ENCODE measurements around the gene NUAK2. TPM values are rescaled to one million over a fixed set of nuclear protein-coding genes. Genes with fewer than 3 reads are reported as not detected.
A peak's percentile ranks its signal among the peaks of the same experiment; 100 is the strongest.
"Not testable (repeated sequence)": the region's sequence is repeated elsewhere in the genome, so short reads cannot be mapped to it uniquely, and the experiment has no call there.

NUAK2 gene
- total RNA-seq, 2 donors from 2014 or later = 5.1 to 8.6 TPM

DNA sequence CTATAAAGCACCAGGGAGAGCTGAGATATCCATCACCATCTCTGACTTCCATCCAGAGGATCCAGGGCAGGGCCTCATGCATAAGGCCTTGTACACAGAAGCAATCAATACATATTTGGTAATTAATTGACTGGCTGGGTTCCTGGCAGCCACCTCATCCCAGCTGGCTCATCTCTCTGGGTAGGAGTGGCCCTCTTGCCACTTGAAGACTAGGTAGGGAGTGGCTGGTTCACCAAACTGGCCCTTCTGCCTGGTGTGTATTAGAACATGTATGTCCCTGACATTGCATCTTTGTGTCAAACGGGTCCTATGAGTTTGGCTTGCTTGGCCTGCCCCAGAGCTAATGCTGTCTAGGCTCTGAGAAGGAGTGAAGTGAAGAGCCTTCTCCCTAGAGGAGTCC lies 11.8 kb downstream of the NUAK2 start:
- Mint-ChIP-seq H3K36me3 (ENCODE audit: low read depth) (peaks cover 10% of the 10 kb centered on the region), H3K27me3 (no peaks in the 10 kb centered on the region), H3K4me3 (no peak overlapping the region), H3K4me1 (peaks cover 43% of the 10 kb centered on the region), H3K27ac (no peak overlapping the region)
- no peak for DNase-seq
- ATAC-seq = no peak
- no peaks in the 10 kb centered on the region for H3K9me3 ChIP-seq (ENCODE audit: control insufficient read depth, low read length, poor library complexity, severe bottlenecking)

DNA sequence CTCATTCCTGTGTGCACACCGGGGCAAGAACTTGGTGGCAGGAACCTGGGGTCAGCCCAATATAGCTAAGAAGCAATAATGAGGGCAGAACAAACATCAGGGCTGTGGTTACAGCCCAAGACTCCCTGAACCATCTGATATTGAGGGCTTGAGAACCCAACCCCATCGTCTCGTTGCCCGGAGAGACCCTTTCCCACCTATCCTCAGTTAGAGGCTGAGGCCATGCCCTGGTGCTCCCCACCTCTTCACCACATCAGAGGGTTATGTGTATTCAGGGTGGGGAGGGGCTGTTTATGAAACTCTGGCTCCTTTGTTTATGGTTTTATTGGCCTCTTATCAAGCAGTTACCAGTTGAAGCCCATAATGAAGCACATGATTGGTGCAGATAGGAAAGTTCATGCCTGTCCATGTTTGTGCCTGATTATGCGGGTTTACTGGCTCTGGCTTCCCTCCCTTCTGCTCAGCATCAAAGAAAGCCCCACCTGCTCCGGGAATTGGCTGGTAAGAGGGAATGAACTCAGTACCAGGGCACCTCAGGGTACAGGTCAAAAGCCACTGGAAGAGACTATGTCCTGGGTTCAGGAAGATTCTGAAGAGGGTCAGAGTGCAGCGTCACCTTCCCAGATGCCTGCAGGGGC lies 14.5 kb downstream of the NUAK2 start:
- ATAC-seq = no peak
- peaks cover 17% of the 10 kb centered on the region for H3K36me3 Mint-ChIP-seq (ENCODE audit: low read depth)
- no peak overlapping the region for H3K4me3 Mint-ChIP-seq
- H3K27me3 Mint-ChIP-seq = no peaks in the 10 kb centered on the region
- no peak for DNase-seq
- peaks cover 29% of the 10 kb centered on the region for H3K4me1 Mint-ChIP-seq
- H3K27ac Mint-ChIP-seq = no peak overlapping the region
- H3K9me3 ChIP-seq (ENCODE audit: control insufficient read depth, low read length, poor library complexity, severe bottlenecking) = no peaks in the 10 kb centered on the region

DNA sequence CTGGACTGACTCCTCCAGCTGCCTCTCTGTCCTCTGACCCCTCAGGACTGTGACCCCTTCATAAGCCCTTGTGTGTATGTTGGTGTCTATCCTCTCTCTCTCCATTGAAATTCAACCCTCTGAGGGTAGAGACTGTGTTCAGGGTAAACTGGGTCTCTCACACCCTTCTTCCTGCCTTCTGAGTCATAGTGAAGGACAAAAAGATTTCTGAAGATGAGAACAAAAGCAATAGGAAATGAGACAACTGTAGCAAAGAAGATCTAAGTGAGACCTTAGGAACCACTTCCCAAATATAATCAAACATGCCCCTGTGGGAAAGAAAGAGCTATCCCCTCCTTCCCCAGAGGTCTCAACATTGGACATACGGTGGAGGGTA lies 16.9 kb downstream of the NUAK2 start:
- no peaks in the 10 kb centered on the region for H3K9me3 ChIP-seq (ENCODE audit: control insufficient read depth, low read length, poor library complexity, severe bottlenecking)
- DNase-seq (no peak), ATAC-seq (no peak)
- peaks cover 12% of the 10 kb centered on the region for H3K36me3 Mint-ChIP-seq (ENCODE audit: low read depth)
- H3K4me3 Mint-ChIP-seq = no peak overlapping the region
- no peaks in the 10 kb centered on the region for H3K27me3 Mint-ChIP-seq
- H3K27ac Mint-ChIP-seq = peak overlapping the region; percentile 91
- peaks cover 27% of the 10 kb centered on the region for H3K4me1 Mint-ChIP-seq

DNA sequence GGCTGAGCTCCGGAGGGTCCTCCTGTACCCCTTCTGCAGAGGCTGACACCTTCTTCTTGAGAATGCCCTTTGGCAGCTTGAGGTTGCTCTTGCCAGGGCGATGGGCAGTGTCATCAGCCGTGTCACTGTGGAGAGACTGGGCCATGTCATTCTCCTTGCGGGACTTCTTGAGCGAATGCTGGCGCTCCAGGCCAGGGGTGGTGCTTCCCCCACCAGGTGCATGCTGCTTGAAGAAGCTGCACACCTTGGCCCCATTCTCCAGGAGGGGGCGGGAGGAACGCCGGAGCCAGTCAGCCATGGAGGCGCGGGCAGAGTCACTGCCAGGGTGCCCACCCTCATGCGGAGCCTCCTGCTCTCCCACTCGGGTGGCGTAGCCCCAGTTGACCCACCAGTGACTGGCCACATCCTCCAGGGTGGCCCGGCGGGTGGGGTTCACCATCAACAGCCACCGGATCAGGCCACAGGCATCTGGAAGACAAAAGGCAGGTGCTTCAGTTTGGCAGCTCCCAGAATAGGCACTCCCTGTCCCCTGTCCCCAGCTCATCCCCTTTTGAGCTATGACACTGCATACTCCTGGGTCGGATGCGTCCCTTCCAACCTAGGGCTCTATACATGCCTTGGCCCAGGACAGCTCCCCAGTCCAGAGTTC lies 17.4 kb downstream of the NUAK2 start:
- peaks cover 12% of the 10 kb centered on the region for H3K36me3 Mint-ChIP-seq (ENCODE audit: low read depth)
- ATAC-seq = no peak

DNA sequence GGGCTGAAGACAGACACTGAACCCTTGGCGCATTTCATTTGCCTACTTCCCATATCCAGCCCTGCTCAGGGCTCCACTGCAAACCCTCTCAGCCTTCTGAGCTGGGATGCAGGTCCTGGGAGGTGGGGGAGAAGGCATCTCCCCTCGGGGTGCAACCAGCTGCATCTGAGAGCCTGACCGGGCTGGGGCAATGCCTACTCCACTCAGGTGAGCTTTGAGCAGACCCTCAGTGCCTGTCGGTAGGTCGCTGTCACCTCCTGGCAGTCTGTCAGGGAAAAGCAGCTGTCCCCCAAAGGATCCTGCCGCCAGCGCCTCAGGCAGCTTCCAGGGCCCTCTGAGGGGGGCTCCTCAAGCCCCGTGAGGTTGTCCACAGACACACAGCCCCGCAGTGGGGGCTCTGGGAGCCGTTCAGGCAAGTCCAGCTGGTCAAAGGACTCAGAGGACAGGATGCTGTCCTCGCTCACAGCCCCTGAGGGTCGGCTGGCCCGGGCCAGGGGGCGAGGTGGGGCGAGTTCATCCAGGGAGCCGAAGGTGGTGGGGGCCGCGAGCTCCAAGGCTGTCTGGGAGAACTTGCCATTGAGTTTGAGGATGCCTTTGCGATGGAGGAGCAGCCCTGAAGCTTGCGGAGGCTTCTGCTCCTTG lies 18.2 kb downstream of the NUAK2 start:
- ATAC-seq = no peak
- DNase-seq = no peak
- Mint-ChIP-seq H3K4me1 (peaks cover 27% of the 10 kb centered on the region), H3K27ac (no peak overlapping the region), H3K36me3 (ENCODE audit: low read depth) (peaks cover 12% of the 10 kb centered on the region), H3K27me3 (no peaks in the 10 kb centered on the region), H3K4me3 (no peak overlapping the region)
- no peaks in the 10 kb centered on the region for H3K9me3 ChIP-seq (ENCODE audit: control insufficient read depth, low read length, poor library complexity, severe bottlenecking)

More for the DNA sequence above, 17.4 kb downstream of the NUAK2 start:
- peaks cover 29% of the 10 kb centered on the region for H3K4me1 Mint-ChIP-seq
- H3K4me3 Mint-ChIP-seq = no peak overlapping the region
- H3K27me3 Mint-ChIP-seq = no peaks in the 10 kb centered on the region
- H3K9me3 ChIP-seq (ENCODE audit: control insufficient read depth, low read length, poor library complexity, severe bottlenecking) = no peaks in the 10 kb centered on the region
- DNase-seq = no peak
- peak overlapping the region; percentile 91 for H3K27ac Mint-ChIP-seq

DNA sequence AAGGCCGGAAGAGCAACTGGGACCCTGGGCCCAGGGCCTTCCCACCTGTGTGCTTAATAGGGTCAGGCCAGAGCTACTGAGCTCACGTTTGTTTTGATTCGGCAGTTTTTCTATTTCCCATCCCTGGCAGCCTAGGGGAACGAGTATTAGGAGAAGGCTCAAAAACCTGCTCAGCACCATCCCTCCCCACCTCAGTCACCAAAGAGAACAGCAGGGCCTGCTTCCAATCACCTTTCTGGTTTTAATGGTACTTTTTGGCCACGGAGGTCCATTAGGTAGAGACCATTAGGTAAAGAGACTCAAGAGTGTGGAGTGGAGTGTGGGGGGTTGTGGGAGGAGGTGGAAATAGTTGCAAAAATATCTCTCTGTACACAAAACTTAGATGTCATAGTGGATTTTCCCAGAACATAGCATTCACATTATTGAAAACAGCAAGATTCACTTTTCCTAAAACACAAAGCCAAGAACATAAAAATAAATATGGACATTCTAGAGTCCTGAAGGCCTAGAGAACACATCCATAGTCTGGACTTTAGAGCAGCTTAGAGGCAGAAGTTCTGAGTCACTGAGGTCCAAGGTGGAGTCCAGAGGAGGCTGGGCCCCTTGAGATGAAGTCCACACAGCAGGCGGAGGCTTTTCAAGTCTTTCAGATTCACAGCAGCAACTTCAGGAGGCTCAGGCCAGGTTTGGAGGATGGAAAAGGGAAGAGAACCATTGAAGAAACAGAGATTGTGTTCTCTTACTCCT lies 19.5 kb downstream of the NUAK2 start:
- peaks cover 29% of the 10 kb centered on the region for H3K4me1 Mint-ChIP-seq

DNA sequence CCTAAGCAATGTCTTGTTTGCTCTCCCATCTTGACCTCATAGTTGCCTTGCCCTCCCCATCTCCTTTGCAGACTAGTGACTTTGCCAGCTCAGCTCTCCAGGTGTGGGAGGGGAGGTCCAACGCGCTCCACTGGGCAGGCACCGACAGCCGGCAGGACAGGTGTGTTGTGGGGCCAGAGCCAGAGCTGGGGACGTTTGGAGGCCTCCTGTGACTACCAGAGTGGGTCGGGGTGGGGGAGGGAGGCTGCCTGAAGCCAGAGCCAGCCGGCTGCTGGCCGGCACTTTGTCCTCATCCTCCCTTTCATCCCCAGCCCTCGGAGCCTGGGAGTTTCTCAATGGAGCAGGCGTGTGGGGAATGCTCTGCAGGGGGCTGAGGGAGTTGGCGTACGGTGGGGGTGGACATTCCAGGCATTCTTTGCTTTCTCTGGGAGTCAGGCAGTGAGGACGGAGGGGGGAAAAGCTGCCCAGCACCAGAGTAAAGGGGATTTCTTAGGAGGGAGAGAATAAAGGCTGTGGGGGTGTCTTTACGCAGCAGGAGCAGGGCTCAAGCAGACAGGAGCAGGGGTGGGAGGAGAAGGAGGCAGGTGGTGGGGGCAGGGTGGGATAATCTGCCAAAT lies 20.2 kb downstream of the NUAK2 start:
- no peak for DNase-seq
- no peak overlapping the region for H3K4me3 Mint-ChIP-seq
- peak overlapping the region; percentile 43 for H3K27ac Mint-ChIP-seq
- H3K4me1 Mint-ChIP-seq = peaks cover 30% of the 10 kb centered on the region
- peaks cover 12% of the 10 kb centered on the region for H3K36me3 Mint-ChIP-seq (ENCODE audit: low read depth)
- no peak for ATAC-seq
- H3K9me3 ChIP-seq (ENCODE audit: control insufficient read depth, low read length, poor library complexity, severe bottlenecking) = no peaks in the 10 kb centered on the region
- H3K27me3 Mint-ChIP-seq = no peaks in the 10 kb centered on the region

More for the DNA sequence above, 19.5 kb downstream of the NUAK2 start:
- DNase-seq (no peak), ATAC-seq (no peak)
- no peaks in the 10 kb centered on the region for H3K27me3 Mint-ChIP-seq
- no peak overlapping the region for H3K27ac Mint-ChIP-seq
- no peak overlapping the region for H3K4me3 Mint-ChIP-seq
- H3K36me3 Mint-ChIP-seq (ENCODE audit: low read depth) = peaks cover 12% of the 10 kb centered on the region
- H3K9me3 ChIP-seq (ENCODE audit: control insufficient read depth, low read length, poor library complexity, severe bottlenecking) = no peaks in the 10 kb centered on the region

DNA sequence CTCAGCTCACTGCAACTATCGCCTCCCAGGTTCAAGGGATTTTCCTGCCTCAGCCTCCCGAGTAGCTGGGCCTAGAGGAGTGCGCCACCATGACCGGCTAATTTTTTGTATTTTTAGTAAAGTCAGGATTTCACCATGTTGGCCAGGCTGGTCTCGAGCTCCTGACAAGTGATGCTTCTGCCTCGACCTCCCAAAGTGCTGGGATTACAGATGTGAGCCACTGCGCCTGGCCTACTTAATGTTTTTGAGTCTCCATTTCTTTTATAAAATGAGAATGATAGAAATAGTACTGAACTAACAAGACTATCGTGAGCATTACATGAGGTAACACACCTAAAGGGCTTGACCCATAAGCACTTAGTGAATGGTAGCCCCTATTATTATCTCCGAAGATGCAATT lies 21.4 kb downstream of the NUAK2 start:
- Mint-ChIP-seq H3K27me3 (no peaks in the 10 kb centered on the region), H3K27ac (no peak overlapping the region), H3K4me3 (no peak overlapping the region), H3K36me3 (ENCODE audit: low read depth) (peaks cover 8% of the 10 kb centered on the region), H3K4me1 (peaks cover 36% of the 10 kb centered on the region)
- ATAC-seq (no peak), DNase-seq (no peak)
- no peaks in the 10 kb centered on the region for H3K9me3 ChIP-seq (ENCODE audit: control insufficient read depth, low read length, poor library complexity, severe bottlenecking)

DNA sequence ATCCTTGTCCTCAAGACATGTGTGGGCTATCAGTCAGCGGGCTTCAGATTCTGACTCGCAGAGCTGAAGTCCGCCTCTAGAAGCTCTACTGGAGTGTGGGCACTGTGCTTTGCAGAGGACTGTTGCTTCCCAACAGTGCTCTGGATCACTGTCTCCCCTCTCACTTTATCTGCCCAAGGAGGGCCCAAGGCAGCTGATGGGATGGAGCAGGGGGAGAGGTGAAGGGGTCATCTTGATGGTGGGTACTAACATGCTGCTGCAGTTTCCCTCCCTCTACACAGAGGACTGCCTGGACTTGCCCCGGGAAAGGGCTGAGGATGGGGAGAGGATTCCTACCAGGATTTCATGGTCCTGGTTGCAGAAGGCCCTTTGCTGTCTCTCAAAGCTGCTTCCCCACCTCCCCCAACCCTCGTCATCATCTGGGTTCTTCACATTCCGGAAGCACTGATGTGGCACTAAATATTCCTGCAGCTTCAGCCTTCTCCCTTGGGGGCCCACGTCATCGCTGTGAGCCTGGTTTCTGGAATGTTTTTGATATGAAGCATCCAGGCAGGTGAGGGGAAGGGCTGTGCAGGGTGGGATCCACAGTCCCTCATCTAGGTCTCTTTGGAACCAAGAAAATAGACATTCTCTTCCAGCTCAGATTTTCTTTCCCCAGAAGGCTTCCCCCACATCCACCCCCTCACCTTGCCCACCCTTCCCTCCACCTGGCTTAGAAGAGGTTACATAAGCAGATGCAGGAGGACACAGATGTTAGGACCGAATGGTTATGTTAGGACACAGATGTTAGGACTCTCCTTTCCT lies 23.2 kb downstream of the NUAK2 start:
- ATAC-seq = no peak
- H3K9me3 ChIP-seq (ENCODE audit: control insufficient read depth, low read length, poor library complexity, severe bottlenecking) = no peaks in the 10 kb centered on the region
- Mint-ChIP-seq H3K4me1 (peaks cover 40% of the 10 kb centered on the region), H3K27ac (no peak overlapping the region), H3K4me3 (no peak overlapping the region), H3K27me3 (no peaks in the 10 kb centered on the region), H3K36me3 (ENCODE audit: low read depth) (peaks cover 3% of the 10 kb centered on the region)
- DNase-seq = no peak

DNA sequence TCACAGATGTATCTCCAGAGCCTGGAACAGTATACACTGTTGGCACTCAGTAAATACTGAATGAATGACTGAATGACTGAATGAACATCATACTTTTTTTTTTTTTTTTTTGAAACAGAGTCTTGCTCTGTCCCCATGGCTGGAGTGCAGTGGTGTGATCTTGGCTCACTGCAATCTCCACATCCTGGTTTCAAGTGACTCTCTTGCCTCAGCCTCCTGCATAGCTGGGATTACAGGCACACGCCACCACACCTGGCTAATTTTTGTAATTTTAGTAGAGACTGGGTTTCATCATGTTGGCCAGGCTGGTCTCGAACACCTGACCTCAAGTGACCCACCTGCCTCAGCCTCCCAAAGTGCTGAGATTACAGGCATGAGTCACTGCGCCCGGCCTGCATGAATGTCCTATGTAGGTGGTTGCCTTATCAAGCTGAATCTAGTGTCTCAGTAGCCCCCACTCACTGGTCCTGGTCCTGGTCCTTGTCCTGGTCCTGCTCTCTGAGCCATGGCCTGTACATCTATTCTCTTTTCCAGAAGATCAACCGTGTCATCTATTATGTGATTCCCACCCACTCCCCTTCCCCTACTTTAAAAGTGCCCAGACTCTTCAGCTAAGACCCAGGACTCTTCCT lies 23.9 kb downstream of the NUAK2 start:
- not testable (repeated sequence) for ATAC-seq; H3K27me3 Mint-ChIP-seq; H3K9me3 ChIP-seq (ENCODE audit: control insufficient read depth, low read length, poor library complexity, severe bottlenecking); DNase-seq; H3K36me3 Mint-ChIP-seq (ENCODE audit: low read depth)
- Mint-ChIP-seq H3K27ac (peak overlapping the region; percentile 54), H3K4me1 (peaks cover 41% of the 10 kb centered on the region), H3K4me3 (peak overlapping the region; percentile 47)

DNA sequence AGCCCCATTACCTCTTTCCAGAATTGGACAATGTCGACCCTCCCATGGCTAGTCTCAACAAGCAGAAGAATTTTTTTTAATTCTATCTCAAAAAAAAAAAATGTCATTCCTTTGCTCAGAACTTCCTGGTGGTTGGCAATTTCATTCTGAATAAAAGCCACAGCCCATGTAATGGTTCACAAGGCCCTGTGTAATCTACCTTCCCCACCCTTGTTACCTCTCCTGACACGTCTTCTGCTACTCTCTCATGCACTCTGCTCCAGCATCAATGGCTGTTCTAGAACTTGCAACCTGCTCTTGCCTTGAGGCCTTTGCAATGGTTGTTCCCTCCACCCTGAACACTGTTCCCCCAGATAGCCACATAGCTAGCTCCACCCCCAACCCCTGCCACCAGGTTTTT lies 25.4 kb downstream of the NUAK2 start:
- ATAC-seq = no peak
- H3K36me3 Mint-ChIP-seq (ENCODE audit: low read depth) = no peaks in the 10 kb centered on the region
- peak overlapping the region; percentile 37 for H3K4me3 Mint-ChIP-seq
- no peak for DNase-seq
- peaks cover 46% of the 10 kb centered on the region for H3K4me1 Mint-ChIP-seq
- no peaks in the 10 kb centered on the region for H3K9me3 ChIP-seq (ENCODE audit: control insufficient read depth, low read length, poor library complexity, severe bottlenecking)
- H3K27ac Mint-ChIP-seq = peak overlapping the region; percentile 80
- H3K27me3 Mint-ChIP-seq = no peaks in the 10 kb centered on the region

DNA sequence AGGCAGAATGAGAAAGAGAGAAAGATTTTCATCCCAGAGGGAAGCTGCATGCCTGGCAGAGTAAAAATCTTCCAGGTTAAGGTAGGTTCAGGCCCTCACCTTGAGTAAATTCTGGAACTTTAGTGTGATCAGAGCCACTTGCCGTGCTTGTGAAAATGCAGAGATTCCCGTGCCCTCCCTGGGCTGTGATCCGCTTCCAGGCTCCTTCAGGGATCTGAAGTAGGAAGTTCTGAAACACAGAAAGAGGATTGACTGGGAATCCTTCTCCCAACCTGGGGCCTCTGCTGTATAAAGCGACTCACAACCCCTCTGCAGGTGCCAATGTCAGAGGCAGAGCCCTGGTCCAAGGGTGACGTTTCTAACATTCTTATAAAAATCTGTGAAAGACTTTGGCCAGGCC lies 26.6 kb downstream of the NUAK2 start:
- Mint-ChIP-seq H3K27me3 (no peaks in the 10 kb centered on the region), H3K27ac (no peak overlapping the region), H3K4me3 (no peak overlapping the region), H3K4me1 (peaks cover 44% of the 10 kb centered on the region), H3K36me3 (ENCODE audit: low read depth) (no peaks in the 10 kb centered on the region)
- no peaks in the 10 kb centered on the region for H3K9me3 ChIP-seq (ENCODE audit: control insufficient read depth, low read length, poor library complexity, severe bottlenecking)
- no peak for ATAC-seq
- no peak for DNase-seq

Measured in T-helper 17 cell (primary cell).